Measurements from ENCODE around the gene SLC35F6.
A peak's percentile ranks its signal among the peaks of the same experiment; 100 is the strongest.

Gene SLC35F6

GRCh38 chr2:26765475-26766200, 1.6 kb downstream of the SLC35F6 start:
- TF ChIP-seq CTCF (IDR thresholded peaks at IDR 0.05; ENCODE audit: low read length, missing control alignments): no peak
- H3K4me3 ChIP-seq (replicated peaks; ENCODE audit: low read depth, low read length): peak overlapping the region; percentile 90
- no peak for DNase-seq (ENCODE audit: low read depth)

DNA sequence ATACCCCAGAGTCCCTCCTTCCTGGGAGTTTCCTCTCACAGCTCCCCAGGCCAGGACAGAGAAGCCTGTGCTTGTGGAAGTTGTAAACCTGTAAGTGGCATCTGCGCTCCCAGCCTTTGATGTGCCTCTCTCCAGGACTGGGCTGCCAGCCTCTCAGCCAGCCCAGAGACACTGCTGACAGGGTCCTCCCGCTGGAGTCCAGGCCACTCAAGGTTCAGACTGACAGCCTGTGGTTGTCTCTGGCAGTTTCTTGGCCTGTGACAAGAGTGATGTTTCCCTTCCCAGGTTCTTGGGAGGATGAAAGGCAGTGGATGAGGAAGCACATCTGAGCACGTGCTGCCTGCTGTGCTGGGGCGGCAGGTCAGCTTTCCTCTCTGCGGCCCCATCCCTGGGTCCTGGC, 3.0 kb downstream of the SLC35F6 start:
- DNase-seq (ENCODE audit: low read depth): no peak
- no peak for TF ChIP-seq CTCF (IDR thresholded peaks at IDR 0.05; ENCODE audit: low read length, missing control alignments)
- H3K4me3 ChIP-seq (replicated peaks; ENCODE audit: low read depth, low read length): no peak overlapping the region

DNA sequence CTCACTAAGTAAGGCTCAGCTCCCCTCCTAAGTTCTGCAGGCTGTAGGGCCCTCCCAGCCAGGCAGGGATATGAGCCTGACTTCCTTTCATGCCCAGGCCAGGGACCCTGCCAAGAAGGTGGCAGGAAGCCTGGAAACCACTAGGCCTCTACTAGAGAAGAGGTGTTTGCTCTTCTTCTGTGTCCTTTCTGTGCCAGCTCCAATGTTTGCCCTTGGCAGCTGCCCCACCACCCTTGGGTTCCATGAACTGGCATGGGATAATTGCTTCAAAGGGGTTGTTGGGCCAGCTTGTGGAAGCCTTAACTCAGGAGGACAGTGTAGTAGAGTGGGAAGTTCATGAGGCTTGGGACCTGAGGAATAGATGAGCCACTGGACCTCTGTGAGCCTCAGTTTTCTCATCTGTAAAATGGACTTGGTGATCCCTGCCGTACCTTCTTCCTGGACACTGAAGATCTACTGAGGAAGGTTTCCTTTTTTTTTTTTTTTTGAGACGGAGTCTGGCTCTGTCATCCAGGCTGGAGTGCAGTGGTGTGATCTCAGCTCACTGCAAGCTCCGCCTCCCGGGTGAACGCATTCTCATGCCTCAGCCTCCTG, 3.9 kb downstream of the SLC35F6 start:
- no peak for TF ChIP-seq CTCF (IDR thresholded peaks at IDR 0.05; ENCODE audit: low read length, missing control alignments)
- H3K4me3 ChIP-seq (replicated peaks; ENCODE audit: low read depth, low read length): no peak overlapping the region
- DNase-seq (ENCODE audit: low read depth): no peak

DNA sequence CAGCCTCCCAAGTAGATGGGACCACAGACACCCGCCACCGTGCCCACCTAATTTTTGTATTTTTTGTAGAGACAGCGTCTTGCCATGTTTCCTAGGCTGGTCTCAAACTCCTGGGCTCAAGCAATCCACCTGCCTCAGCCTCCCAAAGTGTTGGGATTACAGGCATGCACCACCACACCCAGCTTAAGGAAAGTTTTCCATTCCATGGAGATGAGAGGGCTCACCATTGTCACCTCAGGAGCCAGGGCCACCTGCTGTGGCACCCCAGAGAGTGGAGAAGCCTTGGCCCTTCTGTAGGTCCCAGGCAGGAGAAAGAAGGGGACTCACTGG, 4.6 kb downstream of the SLC35F6 start:
- no peak overlapping the region for H3K4me3 ChIP-seq (replicated peaks; ENCODE audit: low read depth, low read length)
- TF ChIP-seq CTCF (IDR thresholded peaks at IDR 0.05; ENCODE audit: low read length, missing control alignments): no peak
- DNase-seq (ENCODE audit: low read depth): no peak

GRCh38 chr2:26769089-26769761, 5.1 kb downstream of the SLC35F6 start:
- DNase-seq (ENCODE audit: low read depth): peak; percentile 58
- H3K4me3 ChIP-seq (replicated peaks; ENCODE audit: low read depth, low read length): no peak overlapping the region
- no peak for TF ChIP-seq CTCF (IDR thresholded peaks at IDR 0.05; ENCODE audit: low read length, missing control alignments)

- no peak overlapping the region for H3K4me3 ChIP-seq (replicated peaks; ENCODE audit: low read depth, low read length)
- peak; percentile 44 for TF ChIP-seq CTCF (IDR thresholded peaks at IDR 0.05; ENCODE audit: low read length, missing control alignments)
- peak; percentile 90 for DNase-seq (ENCODE audit: low read depth)
Observed at GRCh38 chr2:26770986-26771586, 7.0 kb downstream of the SLC35F6 start.
